NK-92 (cell line): Measurements from ENCODE around the gene VAC14.
"Not testable (repeated sequence)": the region's sequence is repeated elsewhere in the genome, so short reads cannot be mapped to it uniquely, and the experiment has no call there.

Experiments
- DNase-seq: peaks from one replicate; lab custom pipeline; 2025; ENCODE audit not compliant: unreplicated experiment; lab: John Stamatoyannopoulos, UW

Gene VAC14

GRCh38 chr16:70648606-70649005 is 152.4 kb downstream of the VAC14 start:
- no peak for DNase-seq

- DNase-seq = no peak
These were observed 153.3 kb downstream of the VAC14 start for GRCh38 chr16:70647441-70648359.

GRCh38 chr16:70646260-70647241 is 154.4 kb downstream of the VAC14 start, which contains the start of gene IL34:
IL34 (plus strand) TSS chr16:70646559; CDS start chr16:70646948, 389 bp downstream.
- DNase-seq = no peak

- DNase-seq = no peak
These were observed 156.0 kb downstream of the VAC14 start for GRCh38 chr16:70644763-70645597.

GRCh38 chr16:70643264-70643663 is 157.7 kb downstream of the VAC14 start:
- DNase-seq = not testable (repeated sequence)

- no peak for DNase-seq
These were observed 158.3 kb downstream of the VAC14 start for GRCh38 chr16:70642633-70643032.

- DNase-seq = no peak
These were observed 161.9 kb downstream of the VAC14 start for GRCh38 chr16:70638814-70639792.
